OCI-LY1 (cell line): ENCODE data around the gene SC5D.

Experiments
- EZH2 ChIP-seq: fragments of 200-600 bp; sonication (generic), shearing (Covaris generic); IDR thresholded peaks from 2 replicates; pipeline ENCODE4 v1.8.0; 2017; ENCODE audit warnings: borderline replicate concordance, mixed run types, mild to moderate bottlenecking, antibody characterized with exemption, low read length, moderate library complexity, mixed read lengths
- TF ChIP-seq, protein P1 (sequence below): fragments of 200-600 bp; sonication (generic), shearing (Covaris generic); IDR thresholded peaks from 2 replicates; pipeline ENCODE4 v1.5.1; 2017; ENCODE audit warnings: mild to moderate bottlenecking, antibody characterized with exemption, low read length, moderate library complexity, mixed read lengths

DNA sequence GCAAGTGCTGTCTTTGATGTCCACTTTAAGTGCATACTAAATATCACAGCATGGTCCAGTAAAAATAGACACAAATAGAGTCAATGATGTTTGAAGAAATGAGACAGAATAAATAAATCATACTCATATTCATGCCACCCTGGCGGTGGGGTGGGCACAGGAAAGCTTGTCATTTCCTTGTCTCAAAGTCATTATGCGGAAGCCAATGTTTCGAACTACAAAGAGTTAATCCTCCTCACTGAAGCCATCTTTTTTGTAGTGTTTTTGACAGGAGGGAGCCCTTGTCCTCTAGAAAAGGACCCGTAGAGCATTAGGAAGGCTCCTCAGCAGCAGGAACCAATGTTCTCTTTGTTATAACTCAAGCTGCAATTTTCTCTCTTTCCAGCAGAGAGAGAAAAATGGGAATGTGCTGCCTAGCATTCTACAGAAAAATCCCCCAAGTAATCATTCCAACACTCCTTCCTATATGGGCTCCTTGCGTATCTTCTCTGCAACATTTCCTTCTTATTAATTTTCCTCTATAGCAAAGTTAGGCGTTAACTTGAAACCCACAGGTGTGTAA, 30.6 kb downstream of the SC5D start:
- TF ChIP-seq, protein P1, sequence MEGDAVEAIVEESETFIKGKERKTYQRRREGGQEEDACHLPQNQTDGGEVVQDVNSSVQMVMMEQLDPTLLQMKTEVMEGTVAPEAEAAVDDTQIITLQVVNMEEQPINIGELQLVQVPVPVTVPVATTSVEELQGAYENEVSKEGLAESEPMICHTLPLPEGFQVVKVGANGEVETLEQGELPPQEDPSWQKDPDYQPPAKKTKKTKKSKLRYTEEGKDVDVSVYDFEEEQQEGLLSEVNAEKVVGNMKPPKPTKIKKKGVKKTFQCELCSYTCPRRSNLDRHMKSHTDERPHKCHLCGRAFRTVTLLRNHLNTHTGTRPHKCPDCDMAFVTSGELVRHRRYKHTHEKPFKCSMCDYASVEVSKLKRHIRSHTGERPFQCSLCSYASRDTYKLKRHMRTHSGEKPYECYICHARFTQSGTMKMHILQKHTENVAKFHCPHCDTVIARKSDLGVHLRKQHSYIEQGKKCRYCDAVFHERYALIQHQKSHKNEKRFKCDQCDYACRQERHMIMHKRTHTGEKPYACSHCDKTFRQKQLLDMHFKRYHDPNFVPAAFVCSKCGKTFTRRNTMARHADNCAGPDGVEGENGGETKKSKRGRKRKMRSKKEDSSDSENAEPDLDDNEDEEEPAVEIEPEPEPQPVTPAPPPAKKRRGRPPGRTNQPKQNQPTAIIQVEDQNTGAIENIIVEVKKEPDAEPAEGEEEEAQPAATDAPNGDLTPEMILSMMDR, result no peak
- TF ChIP-seq EZH2, result no peak
